SJCRH30 (cell line): ENCODE results near the gene TMEM63A. TPM values are rescaled to one million over a fixed set of nuclear protein-coding genes. Genes with fewer than 3 reads are reported as not detected.

Source experiments
- DNase-seq, 2 experiments: peaks; one replicate each; pipeline ENCODE4 v3.0.0-alpha.2; 2015 to 2020
- H3K27ac ChIP-seq: fragments of 250-450 bp; sonication (Bioruptor Pico); 2 replicates; pipeline ENCODE4 v1.5.1; 2020; ENCODE audit warnings: mild to moderate bottlenecking, moderate library complexity
- H3K27me3 ChIP-seq: fragments of 250-450 bp; sonication (Bioruptor Pico); 2 replicates; pipeline ENCODE4 v1.5.1; 2020; ENCODE audit warnings: mild to moderate bottlenecking, moderate library complexity
- H3K36me3 ChIP-seq: fragments of 250-450 bp; sonication (Bioruptor Pico); 2 replicates; pipeline ENCODE4 v1.5.1; 2020; ENCODE audit warnings: mild to moderate bottlenecking, moderate library complexity
- H3K4me1 ChIP-seq: fragments of 250-450 bp; sonication (Bioruptor Pico); 2 replicates; pipeline ENCODE4 v1.5.1; 2020; ENCODE audit warnings: mild to moderate bottlenecking, moderate library complexity
- H3K4me3 ChIP-seq: fragments of 250-450 bp; sonication (Bioruptor Pico); 2 replicates; pipeline ENCODE4 v1.5.1; 2020; ENCODE audit warnings: mild to moderate bottlenecking, moderate library complexity
- H3K9me3 ChIP-seq: fragments of 250-450 bp; sonication (Bioruptor Pico); replicated peaks from 2 replicates; pipeline ENCODE4 v1.5.1; 2020; ENCODE audit warnings: mild to moderate bottlenecking, moderate library complexity
- total RNA-seq: library from RNA; depleted of rRNA; stranded (reverse); fragments of >200 nt; shearing (Covaris generic); gene quantifications from 2 replicates; pipeline ENCODE4 v1.2.3, GENCODE V29; 2014

TMEM63A gene
- total RNA-seq, 1 experiment from 2014 or later, result 20.4 TPM

GRCh38 chr1:225883616-225884265 lies 1.6 kb upstream of the TMEM63A start:
- Histone ChIP-seq H3K27ac (no peak overlapping the region), H3K4me3 (no peak overlapping the region), H3K27me3 (no peaks in the 10 kb centered on the region), H3K36me3 (no peaks in the 10 kb centered on the region), H3K9me3 (no peaks in the 10 kb centered on the region), H3K4me1 (peaks cover 17% of the 10 kb centered on the region)
- DNase-seq, result no peak

GRCh38 chr1:225882694-225883615 lies 775 bp upstream of the TMEM63A start:
- H3K4me1 ChIP-seq, result peaks cover 17% of the 10 kb centered on the region
- peak in 1 of 2 experiments; percentile 39 for DNase-seq
- H3K27ac ChIP-seq, result peak overlapping the region; percentile 50
- peak overlapping the region; percentile 78 for H3K4me3 ChIP-seq
- H3K9me3 ChIP-seq, result no peaks in the 10 kb centered on the region
- H3K27me3 ChIP-seq, result no peaks in the 10 kb centered on the region
- no peaks in the 10 kb centered on the region for H3K36me3 ChIP-seq

GRCh38 chr1:225881081-225881958 lies 860 bp downstream of the TMEM63A start:
- no peaks in the 10 kb centered on the region for H3K9me3 ChIP-seq
- H3K4me3 ChIP-seq, result peak overlapping the region; percentile 78
- H3K4me1 ChIP-seq, result peaks cover 32% of the 10 kb centered on the region
- H3K27ac ChIP-seq, result peak overlapping the region; percentile 50; the same call in 1 of the 2 replicates
- H3K36me3 ChIP-seq, result no peaks in the 10 kb centered on the region
- H3K27me3 ChIP-seq, result no peaks in the 10 kb centered on the region
- peak in 1 of 2 experiments; percentile 59 for DNase-seq

- no peak overlapping the region for H3K4me3 ChIP-seq
- H3K4me1 ChIP-seq, result peaks cover 35% of the 10 kb centered on the region
- peak in 1 of 2 experiments; percentile 37 for DNase-seq
- no peaks in the 10 kb centered on the region for H3K36me3 ChIP-seq
- no peaks in the 10 kb centered on the region for H3K9me3 ChIP-seq
- no peak overlapping the region for H3K27ac ChIP-seq
- no peaks in the 10 kb centered on the region for H3K27me3 ChIP-seq
Measured at GRCh38 chr1:225880636-225881035, 1.5 kb downstream of the TMEM63A start.

- Histone ChIP-seq H3K27ac (no peak overlapping the region), H3K27me3 (no peaks in the 10 kb centered on the region), H3K9me3 (no peaks in the 10 kb centered on the region), H3K4me1 (peaks cover 35% of the 10 kb centered on the region), H3K4me3 (no peak overlapping the region), H3K36me3 (no peaks in the 10 kb centered on the region)
- DNase-seq, result no peak
Measured at GRCh38 chr1:225880222-225880588, 2.0 kb downstream of the TMEM63A start.

GRCh38 chr1:225879521-225880221 lies 2.5 kb downstream of the TMEM63A start:
- no peak for DNase-seq
- Histone ChIP-seq H3K27me3 (no peaks in the 10 kb centered on the region), H3K9me3 (no peaks in the 10 kb centered on the region), H3K36me3 (no peaks in the 10 kb centered on the region), H3K4me3 (no peak overlapping the region), H3K4me1 (peaks cover 35% of the 10 kb centered on the region), H3K27ac (no peak overlapping the region)

- no peak for DNase-seq
- Histone ChIP-seq H3K27me3 (no peaks in the 10 kb centered on the region), H3K9me3 (no peaks in the 10 kb centered on the region), H3K36me3 (no peaks in the 10 kb centered on the region), H3K4me3 (no peak overlapping the region), H3K4me1 (peaks cover 35% of the 10 kb centered on the region), H3K27ac (no peak overlapping the region)
Measured at GRCh38 chr1:225878282-225878681, 3.9 kb downstream of the TMEM63A start.

- DNase-seq, result peak; percentile 88 to 95
- peak overlapping the region; percentile 33 for H3K27ac ChIP-seq
- H3K27me3 ChIP-seq, result no peaks in the 10 kb centered on the region
- H3K4me1 ChIP-seq, result peaks cover 35% of the 10 kb centered on the region
- no peaks in the 10 kb centered on the region for H3K9me3 ChIP-seq
- no peaks in the 10 kb centered on the region for H3K36me3 ChIP-seq
- peak overlapping the region; percentile 6 for H3K4me3 ChIP-seq
Measured at GRCh38 chr1:225877580-225877979, 4.6 kb downstream of the TMEM63A start.

- H3K27me3 ChIP-seq, result no peaks in the 10 kb centered on the region
- no peaks in the 10 kb centered on the region for H3K36me3 ChIP-seq
- H3K4me1 ChIP-seq, result peaks cover 35% of the 10 kb centered on the region
- H3K27ac ChIP-seq, result peak overlapping the region; percentile 33
- no peaks in the 10 kb centered on the region for H3K9me3 ChIP-seq
- DNase-seq, result no peak
- H3K4me3 ChIP-seq, result peak overlapping the region; percentile 6
Measured at GRCh38 chr1:225876900-225877510, 5.2 kb downstream of the TMEM63A start.

- DNase-seq, result no peak
- no peaks in the 10 kb centered on the region for H3K9me3 ChIP-seq
- no peak overlapping the region for H3K4me3 ChIP-seq
- no peak overlapping the region for H3K27ac ChIP-seq
- H3K36me3 ChIP-seq, result no peaks in the 10 kb centered on the region
- peaks cover 37% of the 10 kb centered on the region for H3K4me1 ChIP-seq
- no peaks in the 10 kb centered on the region for H3K27me3 ChIP-seq
Measured at GRCh38 chr1:225875044-225875815, 7.0 kb downstream of the TMEM63A start.

GRCh38 chr1:225874431-225874830 lies 7.7 kb downstream of the TMEM63A start:
- H3K27ac ChIP-seq, result no peak overlapping the region
- no peaks in the 10 kb centered on the region for H3K27me3 ChIP-seq
- no peak overlapping the region for H3K4me3 ChIP-seq
- DNase-seq, result no peak
- no peaks in the 10 kb centered on the region for H3K9me3 ChIP-seq
- H3K4me1 ChIP-seq, result peaks cover 36% of the 10 kb centered on the region
- H3K36me3 ChIP-seq, result peaks cover 2% of the 10 kb centered on the region; the same call in 1 of the 2 replicates

- peaks cover 2% of the 10 kb centered on the region; the same call in 1 of the 2 replicates for H3K36me3 ChIP-seq
- no peaks in the 10 kb centered on the region for H3K9me3 ChIP-seq
- DNase-seq, result no peak
- no peaks in the 10 kb centered on the region for H3K27me3 ChIP-seq
- H3K4me1 ChIP-seq, result peaks cover 41% of the 10 kb centered on the region
- no peak overlapping the region for H3K4me3 ChIP-seq
- H3K27ac ChIP-seq, result no peak overlapping the region
Measured at GRCh38 chr1:225873281-225873850, 8.8 kb downstream of the TMEM63A start.

- no peak overlapping the region for H3K4me3 ChIP-seq
- peaks cover 29% of the 10 kb centered on the region for H3K4me1 ChIP-seq
- H3K36me3 ChIP-seq, result peaks cover 8% of the 10 kb centered on the region
- H3K27ac ChIP-seq, result no peak overlapping the region
- DNase-seq, result no peak
- no peaks in the 10 kb centered on the region for H3K27me3 ChIP-seq
- no peaks in the 10 kb centered on the region for H3K9me3 ChIP-seq
Measured at GRCh38 chr1:225872075-225872430, 10.1 kb downstream of the TMEM63A start.
